Gastroesophageal sphincter (tissue), 3 donors: ENCODE data around the gene HDAC4.

Source experiments
- CTCF ChIP-seq, 4 experiments: fragments of 200-600 bp in 2 of 4; fragments of 450-650 bp in 2 of 4; sonication (generic) in 1 of 4; IDR thresholded peaks; one replicate each; pipeline ENCODE4 v1.5.1; 2017 to 2019; ENCODE audit warnings: antibody characterized with exemption in 4 of 4, mild to moderate bottlenecking in 2 of 4, moderate library complexity in 2 of 4
- EP300 ChIP-seq: sonication (generic); formaldehyde crosslinking; IDR thresholded peaks from one replicate; pipeline ENCODE4 v1.6.1; 2017; ENCODE audit warnings: antibody characterized with exemption, mild to moderate bottlenecking
- POLR2A ChIP-seq, 2 donors: fragments of 450-650 bp; IDR thresholded peaks; one replicate each; pipeline ENCODE4 v1.6.1; 2017; ENCODE audit warnings: antibody characterized with exemption in 2 of 2, mild to moderate bottlenecking in 2 of 2, moderate library complexity in 1 of 2
- POLR2AphosphoS5 ChIP-seq: sonication (generic); formaldehyde crosslinking; IDR thresholded peaks from one replicate; pipeline ENCODE4 v1.6.1; 2017; ENCODE audit warnings: antibody characterized with exemption

GRCh38 chr2:239138610-239139009 is 262.2 kb downstream of the HDAC4 start:
- TF ChIP-seq CTCF (IDR thresholded peaks at IDR 0.05): no peak
- no peak for TF ChIP-seq EP300
- no peak for TF ChIP-seq POLR2AphosphoS5
- no peak for TF ChIP-seq POLR2A (IDR thresholded peaks at IDR 0.05)
